Mammary epithelial cell (primary cell): ENCODE data around the gene ZCCHC14.

Experiments used
- EZH2 ChIP-seq: IDR thresholded peaks from 2 replicates; pipeline ENCODE4 v1.6.1; 2012; ENCODE audit warnings: low read length, inconsistent platforms, borderline replicate concordance
- TF ChIP-seq, protein P1 (sequence below), 2 donors: IDR thresholded peaks in 1 of 2; conservative IDR thresholded peaks in 1 of 2; 2 replicates each; pipeline ENCODE4 v1.5.1; 2011 to 2012; ENCODE audit warnings: inconsistent platforms in 2 of 2, low read length in 2 of 2, mild to moderate bottlenecking in 2 of 2, control low read depth in 1 of 2, low read depth in 1 of 2; ENCODE audit not compliant: insufficient read depth in 1 of 2; ENCODE audit errors: extremely low read depth in 1 of 2

DNA sequence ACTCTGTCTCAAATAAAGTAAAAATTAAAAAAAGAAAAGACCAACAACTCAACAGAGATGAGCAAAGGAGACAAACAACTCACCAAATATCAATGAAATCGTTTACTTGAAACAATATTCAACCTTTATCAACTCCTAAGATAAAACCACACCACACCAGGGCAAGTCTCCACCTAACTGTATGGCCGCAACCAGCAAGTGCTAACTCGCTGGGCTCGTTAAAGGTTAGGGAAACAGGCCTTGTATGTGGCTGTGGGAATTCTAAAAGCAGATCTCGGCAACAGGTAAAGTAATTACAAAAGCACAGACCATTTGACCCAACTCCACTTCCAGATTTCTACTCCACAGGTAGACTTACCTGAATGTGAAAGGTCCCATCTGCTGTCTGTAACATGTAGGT lies 9.3 kb downstream of the ZCCHC14 start:
- TF ChIP-seq, protein P1, sequence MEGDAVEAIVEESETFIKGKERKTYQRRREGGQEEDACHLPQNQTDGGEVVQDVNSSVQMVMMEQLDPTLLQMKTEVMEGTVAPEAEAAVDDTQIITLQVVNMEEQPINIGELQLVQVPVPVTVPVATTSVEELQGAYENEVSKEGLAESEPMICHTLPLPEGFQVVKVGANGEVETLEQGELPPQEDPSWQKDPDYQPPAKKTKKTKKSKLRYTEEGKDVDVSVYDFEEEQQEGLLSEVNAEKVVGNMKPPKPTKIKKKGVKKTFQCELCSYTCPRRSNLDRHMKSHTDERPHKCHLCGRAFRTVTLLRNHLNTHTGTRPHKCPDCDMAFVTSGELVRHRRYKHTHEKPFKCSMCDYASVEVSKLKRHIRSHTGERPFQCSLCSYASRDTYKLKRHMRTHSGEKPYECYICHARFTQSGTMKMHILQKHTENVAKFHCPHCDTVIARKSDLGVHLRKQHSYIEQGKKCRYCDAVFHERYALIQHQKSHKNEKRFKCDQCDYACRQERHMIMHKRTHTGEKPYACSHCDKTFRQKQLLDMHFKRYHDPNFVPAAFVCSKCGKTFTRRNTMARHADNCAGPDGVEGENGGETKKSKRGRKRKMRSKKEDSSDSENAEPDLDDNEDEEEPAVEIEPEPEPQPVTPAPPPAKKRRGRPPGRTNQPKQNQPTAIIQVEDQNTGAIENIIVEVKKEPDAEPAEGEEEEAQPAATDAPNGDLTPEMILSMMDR (conservative IDR thresholded peaks at IDR 0.05 in 1 of 2, IDR thresholded peaks at IDR 0.05 in 1 of 2; ENCODE audit: extremely low read depth in 1 of 2, insufficient read depth in 1 of 2, low read depth in 1 of 2, low read length in 2 of 2), result no peak
- no peak for TF ChIP-seq EZH2
